RWPE2 (cell line): ENCODE results near the gene BABAM1.

Experiments used
- ATAC-seq: fragments of 200-7000 bp; cut with Tn5 transposase; 3 replicates; pipeline ENCODE4 v1.9.1; 2021; ENCODE audit warnings: low read depth
- DNase-seq: peaks from one replicate; pipeline ENCODE4 v3.0.0-alpha.2; 2020; ENCODE audit warnings: low spot score
- H3K27ac ChIP-seq: fragments of 450-650 bp; 2 replicates; pipeline ENCODE4 v1.5.1; 2017; ENCODE audit warnings: mild to moderate bottlenecking; ENCODE audit not compliant: poor library complexity, severe bottlenecking
- H3K27me3 ChIP-seq: fragments of 250-450 bp; sonication (Bioruptor Pico); 2 replicates; pipeline ENCODE4 v1.5.1; 2021; ENCODE audit warnings: mild to moderate bottlenecking, moderate library complexity; ENCODE audit not compliant: insufficient read depth, poor library complexity, severe bottlenecking
- H3K36me3 ChIP-seq: fragments of 250-450 bp; sonication (Bioruptor Pico); 2 replicates; pipeline ENCODE4 v1.5.1; 2020; ENCODE audit warnings: low read depth, mild to moderate bottlenecking, moderate library complexity
- H3K4me1 ChIP-seq: fragments of 250-450 bp; sonication (Bioruptor Pico); 2 replicates; pipeline ENCODE4 v1.5.1; 2021; ENCODE audit warnings: mild to moderate bottlenecking, moderate library complexity; ENCODE audit not compliant: insufficient read depth, poor library complexity, severe bottlenecking
- H3K4me3 ChIP-seq: fragments of 250-450 bp; sonication (Bioruptor Pico); 2 replicates; pipeline ENCODE4 v1.5.1; 2021; ENCODE audit warnings: mild to moderate bottlenecking, moderate library complexity; ENCODE audit not compliant: severe bottlenecking
- H3K9me3 ChIP-seq: fragments of 250-450 bp; sonication (Bioruptor Pico); 2 replicates; pipeline ENCODE4 v1.5.1; 2021; ENCODE audit warnings: mild to moderate bottlenecking, moderate library complexity; ENCODE audit not compliant: severe bottlenecking
- CTCF ChIP-seq: fragments of 450-650 bp; IDR thresholded peaks from one replicate; pipeline ENCODE4 v1.5.1; 2017; ENCODE audit warnings: mild to moderate bottlenecking, moderate library complexity; ENCODE audit not compliant: poor library complexity, severe bottlenecking

Gene BABAM1

GRCh38 chr19:17226002-17226933 is 41.0 kb upstream of the BABAM1 start, which contains the start of gene OCEL1:
OCEL1 (plus strand) TSS chr19:17226226; CDS start chr19:17226248, 22 bp downstream.
- no peaks in the 10 kb centered on the region for H3K9me3 ChIP-seq
- DNase-seq: peak; percentile 98
- H3K4me1 ChIP-seq: no peaks in the 10 kb centered on the region
- TF ChIP-seq CTCF: no peak
- peak within 1 kb of the TSS; percentile 57 for H3K27ac ChIP-seq
- no peaks in the 10 kb centered on the region for H3K27me3 ChIP-seq
- peak; percentile 86 for ATAC-seq
- H3K36me3 ChIP-seq: peaks cover 7% of the 10 kb centered on the region
- H3K4me3 ChIP-seq: peak within 1 kb of the TSS; percentile 59

- Histone ChIP-seq H3K4me1 (no peaks in the 10 kb centered on the region), H3K27ac (no peak overlapping the region), H3K9me3 (no peaks in the 10 kb centered on the region), H3K27me3 (no peaks in the 10 kb centered on the region), H3K4me3 (no peak overlapping the region), H3K36me3 (peaks cover 22% of the 10 kb centered on the region)
- no peak for DNase-seq
- TF ChIP-seq CTCF: no peak
- no peak for ATAC-seq
Observed at GRCh38 chr19:17227798-17228367, 39.4 kb upstream of the BABAM1 start.

- H3K36me3 ChIP-seq: peaks cover 41% of the 10 kb centered on the region
- H3K4me3 ChIP-seq: no peak overlapping the region
- ATAC-seq (no peak), DNase-seq (no peak)
- TF ChIP-seq CTCF: no peak
- peaks cover 4% of the 10 kb centered on the region for H3K4me1 ChIP-seq
- H3K27me3 ChIP-seq: no peaks in the 10 kb centered on the region
- H3K27ac ChIP-seq: no peak overlapping the region
- no peaks in the 10 kb centered on the region for H3K9me3 ChIP-seq
Observed at GRCh38 chr19:17229890-17230289, 37.4 kb upstream of the BABAM1 start.

GRCh38 chr19:17232258-17232657 is 35.0 kb upstream of the BABAM1 start:
- H3K36me3 ChIP-seq: peaks cover 43% of the 10 kb centered on the region
- H3K27me3 ChIP-seq: no peaks in the 10 kb centered on the region
- DNase-seq (no peak), ATAC-seq (no peak)
- TF ChIP-seq CTCF: no peak
- no peak overlapping the region for H3K27ac ChIP-seq
- H3K4me1 ChIP-seq: peaks cover 8% of the 10 kb centered on the region
- no peak overlapping the region for H3K4me3 ChIP-seq
- no peaks in the 10 kb centered on the region for H3K9me3 ChIP-seq
